OCI-LY1 (cell line): ENCODE measurements around the gene RCAN2.

ENCODE experiments used
- H2AFZ ChIP-seq: fragments of 200-600 bp; sonication (generic), shearing (Covaris generic); 2 replicates; pipeline ENCODE4 v1.6.0; 2014; ENCODE audit warnings: antibody characterized with exemption, mild to moderate bottlenecking, low read length
- H3F3A ChIP-seq: fragments of 200-600 bp; sonication (generic), shearing (Covaris generic); 2 replicates; pipeline ENCODE4 v1.6.0; 2014; ENCODE audit warnings: mild to moderate bottlenecking, antibody characterized with exemption, low read length, moderate library complexity; ENCODE audit not compliant: insufficient read depth
- H3K27ac ChIP-seq: fragments of 200-600 bp; sonication (generic); 2 replicates; pipeline ENCODE4 v1.5.1; 2014; ENCODE audit warnings: low read length, mixed run types, mild to moderate bottlenecking, low read depth; ENCODE audit not compliant: poor library complexity, severe bottlenecking
- H3K27me3 ChIP-seq: fragments of 200-600 bp; sonication (generic); 2 replicates; pipeline ENCODE4 v1.6.0; 2014; ENCODE audit warnings: antibody characterized with exemption, mild to moderate bottlenecking, low read length, moderate library complexity; ENCODE audit not compliant: insufficient read depth
- H3K36me3 ChIP-seq: fragments of 200-600 bp; sonication (generic); 2 replicates; pipeline ENCODE4 v1.6.1; 2014; ENCODE audit warnings: mild to moderate bottlenecking, antibody characterized with exemption, low read length, moderate library complexity, mixed read lengths; ENCODE audit not compliant: insufficient read depth
- H3K4me1 ChIP-seq: fragments of 200-600 bp; sonication (generic); 2 replicates; pipeline ENCODE4 v1.5.1; 2014; ENCODE audit warnings: mild to moderate bottlenecking, low read length, moderate library complexity; ENCODE audit not compliant: insufficient read depth, severe bottlenecking
- H3K4me2 ChIP-seq: fragments of 200-600 bp; sonication (generic), shearing (Covaris generic); 2 replicates; pipeline ENCODE4 v1.6.1; 2014; ENCODE audit warnings: low read length
- H3K4me3 ChIP-seq: fragments of 200-600 bp; sonication (generic); 2 replicates; pipeline ENCODE4 v1.5.1; 2014; ENCODE audit warnings: low read length, low read depth, mild to moderate bottlenecking, mixed read lengths; ENCODE audit not compliant: poor library complexity, severe bottlenecking
- H3K79me2 ChIP-seq: fragments of 200-600 bp; shearing (Covaris generic); 2 replicates; pipeline ENCODE4 v1.6.1; 2016; ENCODE audit warnings: mixed run types, low read length, mixed read lengths; ENCODE audit not compliant: insufficient read depth
- H3K9ac ChIP-seq: fragments of 200-600 bp; sonication (generic), shearing (Covaris generic); 2 replicates; pipeline ENCODE4 v1.6.1; 2014; ENCODE audit warnings: mild to moderate bottlenecking, low read length, mixed read lengths
- H3K9me2 ChIP-seq: fragments of 200-600 bp; sonication (generic), shearing (Covaris generic); 2 replicates; pipeline ENCODE4 v1.6.1; 2014; ENCODE audit warnings: low read depth, mild to moderate bottlenecking, low read length, mixed read lengths
- H3K9me3 ChIP-seq: fragments of 200-600 bp; shearing (Covaris generic); 2 replicates; pipeline ENCODE4 v1.6.1; 2014; ENCODE audit warnings: low read length, mixed read lengths
- H4K20me1 ChIP-seq: fragments of 200-600 bp; sonication (generic), shearing (Covaris generic); 2 replicates; pipeline ENCODE4 v1.6.0; 2016; ENCODE audit warnings: mild to moderate bottlenecking, low read length; ENCODE audit not compliant: insufficient read depth
- CTCF ChIP-seq: fragments of 200-600 bp; sonication (generic), shearing (Covaris generic); IDR thresholded peaks from 2 replicates; pipeline ENCODE4 v1.5.1; 2017; ENCODE audit warnings: mild to moderate bottlenecking, antibody characterized with exemption, low read length, moderate library complexity, mixed read lengths
- EZH2 ChIP-seq: fragments of 200-600 bp; sonication (generic), shearing (Covaris generic); IDR thresholded peaks from 2 replicates; pipeline ENCODE4 v1.8.0; 2017; ENCODE audit warnings: borderline replicate concordance, mixed run types, mild to moderate bottlenecking, antibody characterized with exemption, low read length, moderate library complexity, mixed read lengths

Gene RCAN2

DNA sequence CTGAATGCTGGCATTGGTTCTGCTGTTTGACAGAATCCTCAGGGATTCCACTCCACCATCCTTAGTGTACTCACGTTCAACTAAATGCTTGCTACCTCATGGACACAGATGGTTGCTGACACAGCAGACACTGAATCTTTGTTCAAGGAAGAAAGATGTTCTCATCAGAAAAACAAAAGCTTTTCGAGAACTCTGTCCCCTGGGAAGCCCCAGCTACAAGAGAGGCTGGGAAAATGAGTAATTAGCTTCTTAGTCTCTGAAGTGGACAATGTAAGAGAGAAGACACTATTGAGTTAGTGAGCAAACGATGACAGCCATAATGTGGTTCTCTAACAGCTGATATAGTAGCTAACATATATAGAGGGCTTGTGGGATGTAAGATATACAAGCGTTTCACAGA lies 289.5 kb downstream of the RCAN2 start:
- no peak overlapping the region for H2AFZ ChIP-seq
- H3K36me3 ChIP-seq, result no peaks in the 10 kb centered on the region
- no peak overlapping the region for H3K4me3 ChIP-seq
- H3K27ac ChIP-seq, result no peak overlapping the region
- H3F3A ChIP-seq, result no peaks in the 10 kb centered on the region
- no peaks in the 10 kb centered on the region; the same call in 1 of the 2 replicates for H3K27me3 ChIP-seq
- H3K4me1 ChIP-seq, result no peaks in the 10 kb centered on the region
- H3K9ac ChIP-seq, result no peak overlapping the region
- no peaks in the 10 kb centered on the region for H3K9me2 ChIP-seq
- H3K79me2 ChIP-seq, result no peaks in the 10 kb centered on the region
- no peaks in the 10 kb centered on the region for H3K9me3 ChIP-seq
- TF ChIP-seq CTCF (no peak), EZH2 (no peak)
- H3K4me2 ChIP-seq, result no peak overlapping the region
- no peaks in the 10 kb centered on the region for H4K20me1 ChIP-seq

- H3K27ac ChIP-seq, result no peak overlapping the region
- H3K36me3 ChIP-seq, result no peaks in the 10 kb centered on the region
- H2AFZ ChIP-seq, result no peak overlapping the region
- H3K9me2 ChIP-seq, result no peaks in the 10 kb centered on the region
- H3K4me1 ChIP-seq, result no peaks in the 10 kb centered on the region
- H3K9ac ChIP-seq, result no peak overlapping the region
- no peak overlapping the region for H3K4me2 ChIP-seq
- TF ChIP-seq EZH2, result no peak
- H3K4me3 ChIP-seq, result no peak overlapping the region
- no peaks in the 10 kb centered on the region for H3F3A ChIP-seq
- no peaks in the 10 kb centered on the region for H3K79me2 ChIP-seq
- no peaks in the 10 kb centered on the region for H4K20me1 ChIP-seq
- no peaks in the 10 kb centered on the region for H3K9me3 ChIP-seq
- H3K27me3 ChIP-seq, result no peaks in the 10 kb centered on the region; the same call in 1 of the 2 replicates
These were observed 291.9 kb downstream of the RCAN2 start for GRCh38 chr6:46199387-46199786.

DNA sequence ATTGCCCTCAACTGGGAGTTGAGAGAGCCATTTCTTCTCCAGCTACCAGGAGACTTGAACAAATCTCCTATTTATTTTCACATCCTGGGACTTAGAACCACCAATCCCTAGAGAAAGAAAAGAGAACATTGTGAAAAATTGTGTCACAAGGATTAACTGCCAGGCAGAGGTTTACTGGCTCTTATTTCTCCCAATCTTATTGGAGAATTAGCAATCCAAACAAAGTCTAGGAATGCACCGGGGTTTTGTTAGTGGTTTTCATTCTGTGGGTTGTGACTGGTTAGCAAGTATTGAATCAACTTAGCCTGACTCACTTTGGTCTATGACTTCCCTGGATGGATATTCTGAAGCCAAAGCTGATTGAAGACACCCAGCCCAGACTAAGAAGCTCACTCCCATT lies 299.3 kb downstream of the RCAN2 start:
- TF ChIP-seq EZH2, result no peak
- TF ChIP-seq CTCF, result no peak

DNA sequence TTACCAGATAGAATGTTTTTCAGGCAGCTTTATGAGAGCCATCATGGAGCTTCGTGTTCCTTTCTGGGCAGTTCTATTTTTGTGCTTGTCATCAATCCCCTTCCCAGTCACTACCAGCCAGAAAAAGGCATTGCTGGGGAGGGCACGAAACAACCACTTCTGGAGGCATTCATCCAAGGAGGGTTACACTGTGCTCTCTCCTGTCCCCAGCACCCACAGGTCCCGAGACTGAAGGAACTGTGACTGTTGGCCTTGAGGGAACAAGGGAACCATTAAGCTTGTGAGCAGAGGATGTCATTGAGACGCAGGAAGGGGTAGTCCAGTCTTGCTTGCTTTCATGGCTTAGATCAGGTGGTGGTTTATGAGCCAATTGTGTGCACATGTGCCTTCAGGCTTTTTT lies 300.4 kb downstream of the RCAN2 start:
- Histone ChIP-seq H3F3A (no peaks in the 10 kb centered on the region), H3K4me1 (no peaks in the 10 kb centered on the region), H3K79me2 (no peaks in the 10 kb centered on the region), H3K4me2 (no peak overlapping the region), H4K20me1 (no peaks in the 10 kb centered on the region), H3K36me3 (no peaks in the 10 kb centered on the region), H3K9me2 (no peaks in the 10 kb centered on the region), H3K4me3 (no peak overlapping the region), H3K27me3 (no peaks in the 10 kb centered on the region), H3K9me3 (no peaks in the 10 kb centered on the region), H3K9ac (no peak overlapping the region), H2AFZ (no peak overlapping the region), H3K27ac (no peak overlapping the region)
- TF ChIP-seq EZH2, result no peak
- TF ChIP-seq CTCF, result no peak

More for the DNA sequence above, 299.3 kb downstream of the RCAN2 start:
- Histone ChIP-seq H3K4me3 (no peak overlapping the region), H3K9ac (no peak overlapping the region), H3K4me1 (no peaks in the 10 kb centered on the region), H3K9me3 (no peaks in the 10 kb centered on the region), H3K79me2 (no peaks in the 10 kb centered on the region), H2AFZ (no peak overlapping the region), H3K27me3 (no peaks in the 10 kb centered on the region), H3K36me3 (no peaks in the 10 kb centered on the region), H3K9me2 (no peaks in the 10 kb centered on the region), H4K20me1 (no peaks in the 10 kb centered on the region), H3F3A (no peaks in the 10 kb centered on the region), H3K27ac (no peak overlapping the region), H3K4me2 (no peak overlapping the region)
